Naive thymus-derived CD8-positive, alpha-beta T cell (primary cell): ENCODE data around the gene OR52J3. TPM values are rescaled to one million over a fixed set of nuclear protein-coding genes. Genes with fewer than 3 reads are reported as not detected.

Source experiments
- polyA plus RNA-seq, 3 donors: library from polyadenylated mRNA; unstranded; fragments of 300-500 nt; fragmentation: Illumina TruSeq; gene quantifications; one replicate each; pipeline ENCODE4 v1.2.3, GENCODE V29; 2021
- total RNA-seq, 8 experiments: library from RNA in 2 of 8; stranded (reverse) in 2 of 8; gene quantifications; one replicate each; pipeline ENCODE4 v1.2.3 and lab custom pipeline; 2021 to 2026

Gene OR52J3
- total and polyA plus RNA-seq, 5 experiments from 2014 or later, result not detected

Other genes with a start within 250 kb of the OR52J3 start
- gene OR52R1, start 242.1 kb upstream of the OR52J3 start, total RNA-seq, result not detected
- gene OR52R1, start 242.1 kb upstream of the OR52J3 start, polyA plus RNA-seq, result not detected
- not detected for gene OR51F2, start 225.2 kb upstream of the OR52J3 start, total RNA-seq
- not detected for gene OR51F2, start 225.2 kb upstream of the OR52J3 start, polyA plus RNA-seq
- not detected for gene OR51S1, start 197.3 kb upstream of the OR52J3 start, total RNA-seq
- not detected for gene OR51S1, start 197.3 kb upstream of the OR52J3 start, polyA plus RNA-seq
- not detected for gene OR51T1, start 164.6 kb upstream of the OR52J3 start, total RNA-seq
- not detected for gene OR51T1, start 164.6 kb upstream of the OR52J3 start, polyA plus RNA-seq
- gene OR51A7, start 142.7 kb upstream of the OR52J3 start, total RNA-seq, result not detected
- not detected for gene OR51A7, start 142.7 kb upstream of the OR52J3 start, polyA plus RNA-seq
- gene OR51G2, start 127.2 kb upstream of the OR52J3 start, total RNA-seq, result not detected
- gene OR51G2, start 127.2 kb upstream of the OR52J3 start, polyA plus RNA-seq, result not detected
- gene OR51G1, start 122.2 kb upstream of the OR52J3 start, total RNA-seq, result not detected
- not detected for gene OR51G1, start 122.2 kb upstream of the OR52J3 start, polyA plus RNA-seq
- gene OR51A4, start 98.9 kb upstream of the OR52J3 start, total RNA-seq, result not detected
- gene OR51A4, start 98.9 kb upstream of the OR52J3 start, polyA plus RNA-seq, result not detected
- gene OR51A2, start 90.8 kb upstream of the OR52J3 start, total RNA-seq, result not detected
- gene OR51A2, start 90.8 kb upstream of the OR52J3 start, polyA plus RNA-seq, result not detected
- not detected for gene OR51L1, start 51.7 kb upstream of the OR52J3 start, total RNA-seq
- gene OR51L1, start 51.7 kb upstream of the OR52J3 start, polyA plus RNA-seq, result not detected
- not detected for gene OR52E2, start 13.1 kb downstream of the OR52J3 start, total RNA-seq
- gene OR52E2, start 13.1 kb downstream of the OR52J3 start, polyA plus RNA-seq, result not detected
- gene OR52E1, start 23.0 kb downstream of the OR52J3 start, total RNA-seq, result not detected
- not detected for gene OR52E1, start 23.0 kb downstream of the OR52J3 start, polyA plus RNA-seq
- gene OR52A5, start 91.8 kb downstream of the OR52J3 start, total RNA-seq, result not detected
- gene OR52A5, start 91.8 kb downstream of the OR52J3 start, polyA plus RNA-seq, result not detected
- gene OR52A1, start 108.2 kb downstream of the OR52J3 start, total RNA-seq, result not detected
- not detected for gene OR52A1, start 108.2 kb downstream of the OR52J3 start, polyA plus RNA-seq
- not detected for gene OR51V1, start 154.2 kb downstream of the OR52J3 start, total RNA-seq
- gene OR51V1, start 154.2 kb downstream of the OR52J3 start, polyA plus RNA-seq, result not detected
- gene HBB, start 180.5 kb downstream of the OR52J3 start, total RNA-seq, result not detected
- gene HBB, start 180.5 kb downstream of the OR52J3 start, polyA plus RNA-seq, result under 1 TPM in 2 of 3 donors, not detected in 1; 0.88 to 0.89 TPM
- not detected for gene HBD, start 188.0 kb downstream of the OR52J3 start, total RNA-seq
- not detected for gene HBD, start 188.0 kb downstream of the OR52J3 start, polyA plus RNA-seq
- not detected for gene HBG1, start 203.3 kb downstream of the OR52J3 start, total RNA-seq
- not detected for gene HBG1, start 203.3 kb downstream of the OR52J3 start, polyA plus RNA-seq
- not detected for gene HBG2, start 208.3 kb downstream of the OR52J3 start, total RNA-seq
- gene HBG2, start 208.3 kb downstream of the OR52J3 start, polyA plus RNA-seq, result not detected
- not detected for gene HBE1, start 223.4 kb downstream of the OR52J3 start, total RNA-seq
- not detected for gene HBE1, start 223.4 kb downstream of the OR52J3 start, polyA plus RNA-seq